Activated CD8-positive, alpha-beta memory T cell treated with anti-CD3 and anti-CD28 coated beads, Interleukin-2, amount 10 ng/mL, durations not matched to agents 7 days and 5 days (primary cell): ENCODE data around the gene CACNA2D3. TPM values are rescaled to one million over a fixed set of nuclear protein-coding genes. Genes with fewer than 3 reads are reported as not detected.

Source experiments
- ATAC-seq: fragments of 150-1000 bp; cut with Tn5 transposase; one replicate; pipeline ENCODE4 v1.10.0; 2021; ENCODE audit warnings: moderate library complexity
- CTCF ChIA-PET: fragments of 350-600 bp; sonication (Branson Sonifier 250); formaldehyde crosslinking; loops from one replicate; lab custom pipeline; 2021; ENCODE audit warnings: antibody characterized with exemption; lab: Charles Lee
- DNase-seq: peaks from one replicate; pipeline ENCODE4 v3.0.0-alpha.2; 2020
- H3K27ac Mint-ChIP-seq: one replicate; pipeline ENCODE4 v1.8.0; 2021; ENCODE audit warnings: mild to moderate bottlenecking, mixed read lengths
- H3K27me3 Mint-ChIP-seq: one replicate; pipeline ENCODE4 v1.8.0; 2021; ENCODE audit warnings: mixed read lengths
- H3K36me3 Mint-ChIP-seq: one replicate; pipeline ENCODE4 v1.8.0; 2021; ENCODE audit warnings: mild to moderate bottlenecking, mixed read lengths
- H3K4me1 Mint-ChIP-seq: one replicate; pipeline ENCODE4 v1.8.0; 2021; ENCODE audit warnings: mixed read lengths
- H3K4me3 Mint-ChIP-seq: one replicate; pipeline ENCODE4 v1.8.0; 2021; ENCODE audit warnings: mild to moderate bottlenecking, moderate library complexity, mixed read lengths
- H3K9me3 Mint-ChIP-seq: one replicate; pipeline ENCODE4 v1.8.0; 2022; ENCODE audit warnings: low read depth, mixed read lengths
- total RNA-seq, 2 experiments: library from RNA; stranded (reverse); gene quantifications; one replicate each; pipeline ENCODE4 v1.2.3, GENCODE V29; 2021

CACNA2D3 gene
- total RNA-seq, 2 experiments from 2014 or later = not detected

DNA sequence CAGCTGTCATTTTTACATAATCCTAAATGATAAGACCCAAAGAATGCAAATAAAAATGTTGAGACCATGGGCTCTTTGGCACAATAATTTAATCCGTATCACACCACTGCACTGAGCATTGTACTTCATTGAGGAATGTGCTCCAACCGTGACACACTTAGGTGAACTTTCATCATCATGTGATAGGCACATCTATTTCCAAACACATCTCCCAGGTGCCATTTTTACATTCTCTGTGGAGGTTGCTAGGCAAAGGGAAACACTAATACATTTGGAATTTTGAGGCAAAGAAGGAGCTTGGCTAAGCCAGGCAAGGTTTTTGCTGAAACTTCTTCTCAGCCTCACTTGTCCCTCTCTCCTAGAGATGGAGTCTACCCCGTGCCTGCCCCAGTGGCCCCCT is 736.8 kb downstream of the CACNA2D3 start:
- DNase-seq = no peak
- no peaks in the 10 kb centered on the region for H3K27me3 Mint-ChIP-seq
- ATAC-seq = no peak
- H3K36me3 Mint-ChIP-seq = no peaks in the 10 kb centered on the region
- no peak overlapping the region for H3K27ac Mint-ChIP-seq
- CTCF ChIA-PET = no interaction called here
- H3K4me3 Mint-ChIP-seq = no peak overlapping the region
- H3K9me3 Mint-ChIP-seq = peaks cover 4% of the 10 kb centered on the region
- peaks cover 4% of the 10 kb centered on the region for H3K4me1 Mint-ChIP-seq

GRCh38 chr3:54861248-54862067 is 739.1 kb downstream of the CACNA2D3 start:
- H3K27ac Mint-ChIP-seq = no peak overlapping the region
- no peak overlapping the region for H3K4me3 Mint-ChIP-seq
- ATAC-seq = no peak
- DNase-seq = no peak
- H3K36me3 Mint-ChIP-seq = no peaks in the 10 kb centered on the region
- peaks cover 4% of the 10 kb centered on the region for H3K9me3 Mint-ChIP-seq
- CTCF ChIA-PET = no interaction called here
- peaks cover 4% of the 10 kb centered on the region for H3K4me1 Mint-ChIP-seq
- H3K27me3 Mint-ChIP-seq = no peaks in the 10 kb centered on the region

DNA sequence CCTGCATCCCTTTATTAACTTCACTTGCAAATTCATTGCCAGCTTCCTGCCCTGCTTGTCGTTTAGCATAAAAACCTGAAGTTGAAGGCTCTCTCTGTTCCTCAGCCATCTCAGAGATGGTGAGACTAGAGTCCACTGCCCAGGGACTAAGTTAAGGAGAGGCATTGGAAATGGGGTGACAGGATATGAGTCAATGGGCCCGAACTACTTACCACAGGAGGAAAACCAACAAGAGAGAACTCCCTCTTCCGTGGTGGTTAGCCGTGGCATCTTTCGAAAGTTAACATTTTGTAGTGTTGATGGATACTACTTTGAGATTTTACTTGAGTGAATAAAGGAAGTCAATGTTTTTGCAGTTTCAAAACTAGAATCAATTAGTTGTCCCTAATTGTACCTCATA is 740.2 kb downstream of the CACNA2D3 start:
- CTCF ChIA-PET = no interaction called here
- no peak overlapping the region for H3K4me3 Mint-ChIP-seq

DNA sequence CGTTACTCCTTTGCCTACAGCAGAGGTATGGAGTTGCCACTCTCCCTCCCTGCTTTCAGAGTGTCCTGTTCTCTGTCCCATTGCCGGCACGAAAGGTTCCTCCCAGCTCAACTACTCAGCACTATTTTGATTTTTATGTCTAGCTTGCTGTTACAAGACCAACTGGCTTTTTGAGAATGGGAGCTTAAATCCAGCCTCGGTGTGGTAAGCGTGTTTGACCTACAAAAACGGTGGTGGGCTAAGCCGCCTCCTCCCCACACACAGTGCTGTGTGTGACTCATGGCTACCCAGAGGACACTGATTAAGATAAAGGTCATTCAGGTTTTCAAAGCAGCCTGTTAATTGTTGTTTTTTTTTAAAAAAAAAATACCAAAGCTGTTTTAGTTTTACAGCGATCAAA is 741.0 kb downstream of the CACNA2D3 start:
- CTCF ChIA-PET = no interaction called here
- peaks cover 4% of the 10 kb centered on the region for H3K9me3 Mint-ChIP-seq
- no peak overlapping the region for H3K27ac Mint-ChIP-seq
- H3K27me3 Mint-ChIP-seq = no peaks in the 10 kb centered on the region
- no peaks in the 10 kb centered on the region for H3K36me3 Mint-ChIP-seq
- no peak overlapping the region for H3K4me3 Mint-ChIP-seq
- no peak for DNase-seq
- peaks cover 4% of the 10 kb centered on the region for H3K4me1 Mint-ChIP-seq
- ATAC-seq = no peak

More for the DNA sequence above, 740.2 kb downstream of the CACNA2D3 start:
- Mint-ChIP-seq H3K36me3 (no peaks in the 10 kb centered on the region), H3K4me1 (peaks cover 4% of the 10 kb centered on the region), H3K9me3 (peaks cover 4% of the 10 kb centered on the region), H3K27ac (no peak overlapping the region), H3K27me3 (no peaks in the 10 kb centered on the region)
- DNase-seq (no peak), ATAC-seq (no peak)

DNA sequence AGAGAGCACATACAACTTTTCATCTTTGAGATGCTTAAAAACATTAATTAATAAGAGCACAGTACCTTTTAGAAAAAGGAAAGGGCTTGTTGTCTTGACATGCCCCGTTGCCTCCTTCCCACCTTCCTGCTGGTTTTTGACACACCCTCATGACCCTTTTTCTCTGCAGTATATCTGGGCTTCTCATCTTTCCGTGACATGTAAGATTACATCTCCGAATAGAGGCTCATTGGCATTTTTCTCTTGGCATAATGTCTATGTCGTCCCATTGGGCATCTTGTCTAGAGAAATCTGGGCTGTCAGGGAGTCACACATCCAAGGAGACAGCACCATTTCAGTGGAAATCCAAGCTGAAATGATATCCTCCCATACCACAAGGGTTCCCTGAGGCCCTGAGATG is 741.4 kb downstream of the CACNA2D3 start:
- H3K4me1 Mint-ChIP-seq = peaks cover 4% of the 10 kb centered on the region
- DNase-seq = no peak
- CTCF ChIA-PET = no interaction called here
- H3K9me3 Mint-ChIP-seq = peaks cover 4% of the 10 kb centered on the region
- no peak overlapping the region for H3K27ac Mint-ChIP-seq
- no peaks in the 10 kb centered on the region for H3K27me3 Mint-ChIP-seq
- H3K4me3 Mint-ChIP-seq = no peak overlapping the region
- ATAC-seq = no peak
- H3K36me3 Mint-ChIP-seq = no peaks in the 10 kb centered on the region

GRCh38 chr3:54865316-54865715 is 743.0 kb downstream of the CACNA2D3 start:
- H3K4me1 Mint-ChIP-seq = peaks cover 4% of the 10 kb centered on the region
- CTCF ChIA-PET = no interaction called here
- H3K4me3 Mint-ChIP-seq = no peak overlapping the region
- H3K9me3 Mint-ChIP-seq = peaks cover 4% of the 10 kb centered on the region
- no peak for DNase-seq
- H3K36me3 Mint-ChIP-seq = no peaks in the 10 kb centered on the region
- H3K27me3 Mint-ChIP-seq = no peaks in the 10 kb centered on the region
- no peak for ATAC-seq
- H3K27ac Mint-ChIP-seq = no peak overlapping the region

DNA sequence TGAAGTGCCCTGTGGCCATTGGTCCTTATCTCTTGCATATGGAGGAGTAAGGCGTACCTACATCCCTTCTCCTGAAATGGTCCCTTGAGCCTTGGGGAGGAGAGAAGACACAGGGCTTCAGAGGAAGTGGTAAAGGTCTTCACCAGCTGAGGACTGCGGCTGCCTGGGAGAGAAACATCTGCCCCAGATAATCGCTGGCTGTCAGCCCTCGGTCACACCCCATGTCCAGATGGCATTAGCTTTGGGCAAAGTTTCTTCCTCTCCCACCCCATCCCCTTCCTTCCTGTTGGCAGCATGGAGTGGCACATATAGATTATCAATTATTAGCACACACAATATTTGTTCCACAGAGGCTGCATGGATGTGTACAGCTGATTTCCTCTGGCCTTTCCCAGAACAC is 743.9 kb downstream of the CACNA2D3 start:
- CTCF ChIA-PET = no interaction called here

GRCh38 chr3:54870423-54870822 is 748.1 kb downstream of the CACNA2D3 start:
- Mint-ChIP-seq H3K9me3 (no peaks in the 10 kb centered on the region), H3K4me1 (no peaks in the 10 kb centered on the region)
- CTCF ChIA-PET = no interaction called here

More for the DNA sequence above, 743.9 kb downstream of the CACNA2D3 start:
- Mint-ChIP-seq H3K27ac (no peak overlapping the region), H3K4me1 (peaks cover 4% of the 10 kb centered on the region), H3K36me3 (no peaks in the 10 kb centered on the region), H3K9me3 (peaks cover 2% of the 10 kb centered on the region), H3K4me3 (no peak overlapping the region), H3K27me3 (no peaks in the 10 kb centered on the region)
- ATAC-seq (no peak), DNase-seq (no peak)

GRCh38 chr3:54871867-54872266 is 749.5 kb downstream of the CACNA2D3 start:
- Mint-ChIP-seq H3K36me3 (no peaks in the 10 kb centered on the region), H3K4me3 (no peak overlapping the region), H3K27me3 (no peaks in the 10 kb centered on the region), H3K9me3 (no peaks in the 10 kb centered on the region), H3K27ac (no peak overlapping the region), H3K4me1 (no peaks in the 10 kb centered on the region)
- CTCF ChIA-PET = no interaction called here
- ATAC-seq (no peak), DNase-seq (no peak)

More at GRCh38 chr3:54870423-54870822, 748.1 kb downstream of the CACNA2D3 start:
- Mint-ChIP-seq H3K4me3 (no peak overlapping the region), H3K36me3 (no peaks in the 10 kb centered on the region), H3K27me3 (no peaks in the 10 kb centered on the region), H3K27ac (no peak overlapping the region)
- ATAC-seq (no peak), DNase-seq (no peak)

DNA sequence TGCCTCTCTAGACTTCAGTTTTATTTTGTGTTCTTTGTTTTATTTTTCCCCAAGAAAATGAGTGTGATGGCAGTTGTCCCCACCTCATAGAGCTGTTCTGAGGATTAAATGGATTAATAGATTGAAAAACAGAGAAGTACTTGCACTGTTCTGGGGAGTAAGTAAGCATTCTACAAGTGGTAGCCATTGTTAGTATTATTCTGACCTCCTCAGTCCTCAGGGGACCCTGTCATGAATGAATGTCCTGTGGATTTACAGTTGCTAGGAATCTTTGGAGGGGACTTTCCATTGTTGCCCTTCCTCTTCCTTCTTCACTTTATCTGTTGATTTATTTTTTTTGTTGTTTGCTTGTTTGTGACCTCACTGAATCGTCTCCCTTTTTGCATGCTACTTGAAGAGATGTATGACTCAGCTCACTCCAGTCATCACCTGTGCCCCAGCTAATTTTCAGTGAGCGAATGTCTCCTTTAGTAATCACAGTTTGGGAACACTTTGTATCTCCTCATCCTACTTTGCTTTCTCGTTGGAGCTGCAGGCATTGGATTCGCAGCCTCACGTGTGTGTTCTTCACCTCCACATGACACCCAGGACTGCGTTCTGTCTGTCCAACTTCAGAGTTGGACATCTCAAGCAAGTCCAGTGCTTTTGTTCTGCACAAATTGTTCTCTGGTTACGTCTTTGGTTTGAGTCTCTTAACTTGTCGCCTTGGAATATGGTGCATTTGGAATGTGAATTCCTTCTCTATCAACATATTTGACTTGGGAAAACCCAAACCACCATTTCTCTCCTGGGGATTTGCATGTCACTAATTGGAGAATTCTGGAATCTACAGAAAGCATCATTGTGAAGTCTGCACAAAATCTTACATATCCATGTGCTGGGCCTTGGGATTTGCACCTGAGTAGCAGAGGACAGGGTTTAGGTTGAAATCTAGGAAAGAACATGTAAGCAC is 751.0 kb downstream of the CACNA2D3 start:
- H3K27ac Mint-ChIP-seq = no peak overlapping the region
- ATAC-seq (no peak), DNase-seq (no peak)
- H3K4me1 Mint-ChIP-seq = no peaks in the 10 kb centered on the region
- H3K27me3 Mint-ChIP-seq = no peaks in the 10 kb centered on the region
- H3K9me3 Mint-ChIP-seq = no peaks in the 10 kb centered on the region
- no peak overlapping the region for H3K4me3 Mint-ChIP-seq
- CTCF ChIA-PET = no interaction called here
- H3K36me3 Mint-ChIP-seq = no peaks in the 10 kb centered on the region

- Mint-ChIP-seq H3K27me3 (no peaks in the 10 kb centered on the region), H3K9me3 (no peaks in the 10 kb centered on the region), H3K4me1 (no peaks in the 10 kb centered on the region), H3K4me3 (no peak overlapping the region), H3K36me3 (no peaks in the 10 kb centered on the region), H3K27ac (no peak overlapping the region)
- DNase-seq (no peak), ATAC-seq (no peak)
- CTCF ChIA-PET = no interaction called here
Measured at GRCh38 chr3:54874816-54875556, 752.6 kb downstream of the CACNA2D3 start.

- no peaks in the 10 kb centered on the region for H3K27me3 Mint-ChIP-seq
- DNase-seq (no peak), ATAC-seq (no peak)
- no peaks in the 10 kb centered on the region for H3K4me1 Mint-ChIP-seq
- CTCF ChIA-PET = no interaction called here
- H3K9me3 Mint-ChIP-seq = no peaks in the 10 kb centered on the region
- H3K27ac Mint-ChIP-seq = no peak overlapping the region
- no peak overlapping the region for H3K4me3 Mint-ChIP-seq
- no peaks in the 10 kb centered on the region for H3K36me3 Mint-ChIP-seq
Measured at GRCh38 chr3:54875596-54876268, 753.4 kb downstream of the CACNA2D3 start.

DNA sequence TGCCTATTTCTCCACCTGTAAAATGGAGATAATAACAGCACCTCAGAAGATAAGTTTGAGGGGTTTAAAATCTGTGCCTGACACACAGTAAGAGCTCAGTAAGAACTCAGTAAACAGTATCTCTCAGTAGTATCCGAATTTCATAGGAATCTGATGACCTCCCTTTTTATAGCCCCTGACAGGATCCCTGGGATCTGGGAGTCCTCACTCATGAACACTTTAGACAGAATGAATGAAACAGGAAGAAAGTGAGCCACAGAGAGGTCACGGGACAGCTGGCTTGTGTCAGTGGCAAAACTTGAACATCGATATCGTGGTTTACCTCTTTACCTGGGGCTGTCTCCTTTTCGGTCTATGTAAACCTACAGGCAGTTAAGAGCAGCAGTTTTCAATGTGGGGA is 754.3 kb downstream of the CACNA2D3 start:
- DNase-seq (no peak), ATAC-seq (no peak)
- H3K36me3 Mint-ChIP-seq = no peaks in the 10 kb centered on the region
- H3K27me3 Mint-ChIP-seq = no peaks in the 10 kb centered on the region
- H3K4me1 Mint-ChIP-seq = no peaks in the 10 kb centered on the region
- no peak overlapping the region for H3K27ac Mint-ChIP-seq
- no peaks in the 10 kb centered on the region for H3K9me3 Mint-ChIP-seq
- H3K4me3 Mint-ChIP-seq = no peak overlapping the region
- CTCF ChIA-PET = no interaction called here
